ENCODE measurements around the gene PEX5.
A peak's percentile ranks its signal among the peaks of the same experiment; 100 is the strongest.

PEX5 gene

GRCh38 chr12:7189398-7190267 lies at the start of gene PEX5:
Gene PEX5 (plus strand): TSS chr12:7189686. CDS start chr12:7190378, 692 bp downstream.
- peak; percentile 54 for DNase-seq (ENCODE audit: low read depth)

GRCh38 chr12:7141351-7142005 lies 48.0 kb upstream of the PEX5 start:
- DNase-seq (ENCODE audit: low read depth): no peak

GRCh38 chr12:7142056-7142644 lies 47.3 kb upstream of the PEX5 start:
- DNase-seq (ENCODE audit: low read depth): no peak

- DNase-seq (ENCODE audit: low read depth): no peak
These were observed 46.5 kb upstream of the PEX5 start for GRCh38 chr12:7142809-7143465.

- DNase-seq (ENCODE audit: low read depth): no peak
These were observed 45.9 kb upstream of the PEX5 start for GRCh38 chr12:7143564-7143963.

- no peak for DNase-seq (ENCODE audit: low read depth)
These were observed 44.9 kb upstream of the PEX5 start for GRCh38 chr12:7144414-7145120.

GRCh38 chr12:7145671-7146070 lies 43.8 kb upstream of the PEX5 start:
- DNase-seq (ENCODE audit: low read depth): no peak

GRCh38 chr12:7146228-7146627 lies 43.3 kb upstream of the PEX5 start:
- DNase-seq (ENCODE audit: low read depth): no peak

- no peak for DNase-seq (ENCODE audit: low read depth)
These were observed 42.6 kb upstream of the PEX5 start for GRCh38 chr12:7146906-7147305.

GRCh38 chr12:7150356-7150755 lies 39.1 kb upstream of the PEX5 start:
- DNase-seq (ENCODE audit: low read depth): no peak

- no peak for DNase-seq (ENCODE audit: low read depth)
These were observed 38.6 kb upstream of the PEX5 start for GRCh38 chr12:7150841-7151240.

GRCh38 chr12:7151532-7151931 lies 38.0 kb upstream of the PEX5 start:
- no peak for DNase-seq (ENCODE audit: low read depth)

GRCh38 chr12:7152818-7153217 lies 36.7 kb upstream of the PEX5 start:
- DNase-seq (ENCODE audit: low read depth): no peak

GRCh38 chr12:7154042-7154441 lies 35.4 kb upstream of the PEX5 start:
- DNase-seq (ENCODE audit: low read depth): no peak

- DNase-seq (ENCODE audit: low read depth): no peak
These were observed 34.5 kb upstream of the PEX5 start for GRCh38 chr12:7154901-7155470.

- no peak for DNase-seq (ENCODE audit: low read depth)
These were observed 33.9 kb upstream of the PEX5 start for GRCh38 chr12:7155471-7156034.

- no peak for DNase-seq (ENCODE audit: low read depth)
These were observed 33.0 kb upstream of the PEX5 start for GRCh38 chr12:7156259-7157197.

- no peak for DNase-seq (ENCODE audit: low read depth)
These were observed 32.1 kb upstream of the PEX5 start for GRCh38 chr12:7157391-7157790.

- no peak for DNase-seq (ENCODE audit: low read depth)
These were observed 30.5 kb upstream of the PEX5 start for GRCh38 chr12:7158781-7159609.

Data from stimulated activated CD8-positive, alpha-beta memory T cell treated with anti-CD3 and anti-CD28 coated beads, Interleukin-15, amount 100 ng/mL, for 24 hours (primary cell).